H9 (cell line): Measurements from ENCODE around the gene FBXO47. TPM values are rescaled to one million over a fixed set of nuclear protein-coding genes. Genes with fewer than 3 reads are reported as not detected.
A peak's percentile ranks its signal among the peaks of the same experiment; 100 is the strongest.

Experiments used
- DNase-seq: peaks from one replicate; pipeline ENCODE4 v3.0.0-alpha.2; 2017
- H2AFZ ChIP-seq: one replicate; pipeline ENCODE4 v1.6.1; 2013; ENCODE audit warnings: mild to moderate bottlenecking, low read length, control low read depth, moderate library complexity
- H2AK5ac ChIP-seq: 2 replicates; pipeline ENCODE4 v1.6.1; 2013; ENCODE audit warnings: low read length, control low read depth, mixed read lengths; ENCODE audit not compliant: insufficient read length
- H2BK120ac ChIP-seq: one replicate; pipeline ENCODE4 v1.6.1; 2013; ENCODE audit warnings: low read depth, mild to moderate bottlenecking, low read length, control low read depth, inconsistent platforms; ENCODE audit not compliant: poor library complexity, severe bottlenecking
- H2BK12ac ChIP-seq: 2 replicates; pipeline ENCODE4 v1.6.1; 2013; ENCODE audit warnings: low read length, control low read depth, mixed read lengths, low read depth; ENCODE audit not compliant: insufficient read length
- H2BK15ac ChIP-seq: 2 replicates; pipeline ENCODE4 v1.6.1; 2013; ENCODE audit warnings: low read depth, low read length, control low read depth
- H2BK20ac ChIP-seq: one replicate; pipeline ENCODE4 v1.6.1; 2013; ENCODE audit warnings: low read depth, mild to moderate bottlenecking, low read length, control low read depth, inconsistent platforms; ENCODE audit not compliant: poor library complexity, severe bottlenecking
- H2BK5ac ChIP-seq: 2 replicates; pipeline ENCODE4 v1.6.1; 2013; ENCODE audit warnings: low read length, control low read depth, mixed read lengths; ENCODE audit not compliant: insufficient read length
- H3K14ac ChIP-seq: 2 replicates; pipeline ENCODE4 v1.6.1; 2013; ENCODE audit warnings: low read length, control low read depth; ENCODE audit not compliant: insufficient read depth
- H3K18ac ChIP-seq: 2 replicates; pipeline ENCODE4 v1.6.1; 2013; ENCODE audit warnings: low read depth, mild to moderate bottlenecking, mixed read lengths, low read length, control low read depth; ENCODE audit not compliant: insufficient read length
- H3K23ac ChIP-seq: 2 replicates; pipeline ENCODE4 v1.6.1; 2013; ENCODE audit warnings: low read length, control low read depth, mixed read lengths, low read depth; ENCODE audit not compliant: insufficient read length
- H3K23me2 ChIP-seq: 2 replicates; pipeline ENCODE4 v1.6.1; 2013; ENCODE audit warnings: low read depth, mild to moderate bottlenecking, mixed read lengths, low read length, control low read depth; ENCODE audit not compliant: insufficient read length, poor library complexity, severe bottlenecking
- H3K27ac ChIP-seq: 2 replicates; pipeline ENCODE4 v1.5.1; 2013; ENCODE audit warnings: low read length, control low read depth, mixed read lengths, low read depth; ENCODE audit not compliant: insufficient read length
- H3K27me3 ChIP-seq: 2 replicates; pipeline ENCODE4 v1.6.1; 2013; ENCODE audit warnings: low read length, control low read depth, inconsistent platforms; ENCODE audit not compliant: insufficient read depth
- H3K4ac ChIP-seq: 2 replicates; pipeline ENCODE4 v1.6.1; 2013; ENCODE audit warnings: low read depth, mild to moderate bottlenecking, control low read depth, inconsistent platforms, low read length, moderate library complexity
- H3K4me1 ChIP-seq: 2 replicates; pipeline ENCODE4 v1.6.1; 2013; ENCODE audit warnings: low read length, control low read depth, inconsistent platforms; ENCODE audit not compliant: insufficient read depth
- H3K4me2 ChIP-seq: 2 replicates; pipeline ENCODE4 v1.6.1; 2013; ENCODE audit warnings: low read length, control low read depth, mixed read lengths; ENCODE audit not compliant: insufficient read length, insufficient read depth
- H3K56ac ChIP-seq: 2 replicates; pipeline ENCODE4 v1.6.1; 2013; ENCODE audit warnings: low read depth, mild to moderate bottlenecking, mixed read lengths, low read length, control low read depth; ENCODE audit not compliant: insufficient read length
- H3K79me1 ChIP-seq: 2 replicates; pipeline ENCODE4 v1.6.1; 2013; ENCODE audit warnings: low read depth, mild to moderate bottlenecking, moderate library complexity, low read length, control low read depth, inconsistent platforms; ENCODE audit not compliant: insufficient read depth, poor library complexity, severe bottlenecking
- H3K79me2 ChIP-seq: 2 replicates; pipeline ENCODE4 v1.6.1; 2013; ENCODE audit warnings: low read length, control low read depth, inconsistent platforms; ENCODE audit not compliant: insufficient read depth
- H3K9ac ChIP-seq: 2 replicates; pipeline ENCODE4 v1.6.1; 2013; ENCODE audit warnings: low read length, control low read depth, mixed read lengths; ENCODE audit not compliant: insufficient read length; ENCODE audit errors: extremely low read depth
- H3K9me3 ChIP-seq: one replicate; pipeline ENCODE4 v1.6.1; 2013; ENCODE audit warnings: low read depth, low read length, inconsistent platforms; ENCODE audit not compliant: control insufficient read depth
- H3T11ph ChIP-seq: one replicate; pipeline ENCODE4 v1.6.1; 2013; ENCODE audit warnings: mild to moderate bottlenecking, low read length, control low read depth, inconsistent platforms
- H4K20me1 ChIP-seq: one replicate; pipeline ENCODE4 v1.6.1; 2013; ENCODE audit not compliant: control insufficient read depth, insufficient read length, insufficient read depth
- H4K5ac ChIP-seq: 2 replicates; pipeline ENCODE4 v1.6.1; 2013; ENCODE audit warnings: low read depth, mild to moderate bottlenecking, mixed read lengths, low read length, control low read depth; ENCODE audit not compliant: insufficient read length
- H4K8ac ChIP-seq: replicated peaks from 2 replicates; pipeline ENCODE4 v1.6.1; 2013; ENCODE audit warnings: low read length, control low read depth, mixed read lengths, low read depth; ENCODE audit not compliant: insufficient read length
- H4K91ac ChIP-seq: 2 replicates; pipeline ENCODE4 v1.6.1; 2013; ENCODE audit warnings: low read depth, mild to moderate bottlenecking, moderate library complexity, mixed read lengths, low read length, control low read depth; ENCODE audit not compliant: insufficient read length
- H3K27ac Mint-ChIP-seq, 3 experiments: 2 replicates in 2 of 3; 3 replicates in 1 of 3; pipeline ENCODE4 v1.8.0; 2020 to 2021; ENCODE audit warnings: mixed read lengths in 3 of 3, mild to moderate bottlenecking in 1 of 3, moderate library complexity in 1 of 3
- H3K27me3 Mint-ChIP-seq: 2 replicates; pipeline ENCODE4 v1.8.0; 2021; ENCODE audit warnings: low read depth, mild to moderate bottlenecking, moderate library complexity, mixed read lengths
- H3K36me3 Mint-ChIP-seq, 3 experiments: 2 replicates in 2 of 3; 3 replicates in 1 of 3; pipeline ENCODE4 v1.8.0; 2020 to 2021; ENCODE audit warnings: low read depth in 3 of 3, mixed read lengths in 3 of 3; ENCODE audit not compliant: insufficient read depth in 1 of 3
- H3K4me1 Mint-ChIP-seq, 2 experiments: 2 replicates each; pipeline ENCODE4 v1.8.0; 2020; ENCODE audit warnings: mixed read lengths in 2 of 2
- H3K4me3 Mint-ChIP-seq, 2 experiments: 2 replicates in 1 of 2; 3 replicates in 1 of 2; pipeline ENCODE4 v1.8.0; 2020 to 2021; ENCODE audit warnings: mild to moderate bottlenecking in 2 of 2, mixed read lengths in 2 of 2, moderate library complexity in 1 of 2
- H3K9me3 Mint-ChIP-seq, 2 experiments: 2 replicates in 1 of 2; 3 replicates in 1 of 2; pipeline ENCODE4 v1.8.0; 2020; ENCODE audit warnings: mild to moderate bottlenecking in 2 of 2, mixed read lengths in 2 of 2, moderate library complexity in 1 of 2
- CTCF ChIP-seq: fragments of 200-600 bp; sonication (generic); conservative IDR thresholded peaks from 3 replicates; pipeline ENCODE4 v1.8.0; 2021; ENCODE audit warnings: antibody characterized with exemption, mild to moderate bottlenecking
- WGBS: extraction: QIAGEN DNeasy Blood & Tissue Kit; methylation state at CpG from one replicate; pipeline ENCODE4 v1.1.7; 2013; ENCODE audit warnings: missing lambda C conversion rate, low lambda C conversion rate, mixed read lengths; ENCODE audit not compliant: insufficient read length; ENCODE audit errors: extremely low coverage; 5-methylcytosine and 5-hydroxymethylcytosine counted together
- total RNA-seq: library from RNA; stranded (reverse); gene quantifications from 2 replicates; pipeline ENCODE4 v1.2.1, GENCODE V29; 2021

FBXO47 gene
- total RNA-seq, 1 experiment from 2014 or later, result not detected

GRCh38 chr17:38898291-38898679 is 68.9 kb downstream of the FBXO47 start:
- Histone ChIP-seq H2AFZ (no peak overlapping the region), H3K9me3 (no peaks in the 10 kb centered on the region), H3K4me2 (no peak overlapping the region), H3K27ac (no peak overlapping the region), H2BK12ac (no peak overlapping the region), H3T11ph (no peak overlapping the region), H2BK20ac (no peak overlapping the region), H3K23me2 (no peaks in the 10 kb centered on the region), H3K4ac (no peak overlapping the region), H2BK120ac (no peak overlapping the region), H3K79me1 (no peaks in the 10 kb centered on the region), H3K14ac (no peak overlapping the region), H3K56ac (no peak overlapping the region), H2BK5ac (no peak overlapping the region), H3K23ac (no peak overlapping the region), H4K20me1 (no peaks in the 10 kb centered on the region), H3K9ac (no peak overlapping the region), H2BK15ac (no peak overlapping the region), H4K91ac (no peak overlapping the region), H4K5ac (no peak overlapping the region), H4K8ac (no peak overlapping the region), H3K4me1 (no peaks in the 10 kb centered on the region), H3K18ac (no peak overlapping the region), H2AK5ac (no peak overlapping the region), H3K79me2 (no peaks in the 10 kb centered on the region), H3K27me3 (no peaks in the 10 kb centered on the region)
- Mint-ChIP-seq H3K4me3 (no peak overlapping the region), H3K9me3 (no peaks in the 10 kb centered on the region), H3K36me3 (peaks cover 5 to 37% (median 28%) of the 10 kb centered on the region in 3 experiments; a peak in 5 of 7 replicates), H3K27ac (peak overlapping the region; percentile 43 to 93 (median 57); a peak in 4 of 7 replicates), H3K27me3 (no peaks in the 10 kb centered on the region), H3K4me1 (peaks cover 19 to 27% of the 10 kb centered on the region in 2 experiments)
- no CpG with 5 or more reads among the region's 9 CpGs for WGBS
- TF ChIP-seq CTCF, result no peak
- no peak for DNase-seq
